Measurements from ENCODE around the gene PLXNB3.

Gene PLXNB3

DNA sequence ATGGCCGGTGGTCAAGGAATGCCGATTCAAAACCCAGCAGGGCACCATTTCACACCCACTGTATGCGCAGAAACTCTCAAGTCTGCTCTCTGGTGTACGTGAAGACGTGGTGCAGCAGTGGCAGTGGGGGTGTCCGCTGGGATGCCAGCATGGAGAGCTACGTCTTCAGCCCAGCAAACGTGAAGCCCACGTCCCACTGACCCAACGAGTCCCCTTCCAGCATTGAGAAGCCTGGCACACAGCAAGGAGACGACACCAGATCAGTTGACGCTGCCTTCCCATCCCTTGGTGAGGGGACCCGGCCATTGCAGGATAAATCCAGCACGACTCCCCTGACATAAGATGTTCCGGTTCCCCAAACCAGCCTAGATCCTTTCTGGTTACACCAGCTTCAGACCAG lies 2.2 kb upstream of the PLXNB3 start:
- DNase-seq (ENCODE audit: low spot score), result no peak

DNA sequence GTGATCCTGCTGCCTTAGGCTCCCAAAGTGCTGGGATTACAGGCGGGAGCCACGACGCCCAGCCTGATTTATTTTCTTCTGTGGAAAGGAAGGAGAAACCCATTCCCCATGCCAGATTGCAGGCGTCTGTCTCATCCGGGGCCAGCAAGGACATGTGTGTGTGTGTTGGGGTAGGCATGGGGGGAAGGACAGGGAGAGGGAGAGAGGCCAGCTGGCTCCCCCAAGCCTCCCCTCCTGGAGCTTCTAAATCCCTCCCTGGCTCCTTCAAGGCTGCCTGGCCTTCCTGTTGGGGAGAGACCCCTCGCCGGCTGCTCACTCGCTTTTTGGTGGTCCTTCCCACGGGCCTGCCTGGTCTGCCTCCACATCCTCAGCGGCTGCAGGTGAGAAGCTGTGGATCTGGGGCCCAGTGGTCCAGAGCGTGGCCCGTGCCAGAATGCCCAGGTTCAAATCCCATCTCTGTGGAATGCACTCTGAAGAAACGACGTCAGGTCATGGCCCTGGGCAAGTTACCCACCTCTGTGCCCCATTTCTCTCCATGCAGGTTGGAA lies 1.3 kb upstream of the PLXNB3 start:
- DNase-seq (ENCODE audit: low spot score), result no peak

DNA sequence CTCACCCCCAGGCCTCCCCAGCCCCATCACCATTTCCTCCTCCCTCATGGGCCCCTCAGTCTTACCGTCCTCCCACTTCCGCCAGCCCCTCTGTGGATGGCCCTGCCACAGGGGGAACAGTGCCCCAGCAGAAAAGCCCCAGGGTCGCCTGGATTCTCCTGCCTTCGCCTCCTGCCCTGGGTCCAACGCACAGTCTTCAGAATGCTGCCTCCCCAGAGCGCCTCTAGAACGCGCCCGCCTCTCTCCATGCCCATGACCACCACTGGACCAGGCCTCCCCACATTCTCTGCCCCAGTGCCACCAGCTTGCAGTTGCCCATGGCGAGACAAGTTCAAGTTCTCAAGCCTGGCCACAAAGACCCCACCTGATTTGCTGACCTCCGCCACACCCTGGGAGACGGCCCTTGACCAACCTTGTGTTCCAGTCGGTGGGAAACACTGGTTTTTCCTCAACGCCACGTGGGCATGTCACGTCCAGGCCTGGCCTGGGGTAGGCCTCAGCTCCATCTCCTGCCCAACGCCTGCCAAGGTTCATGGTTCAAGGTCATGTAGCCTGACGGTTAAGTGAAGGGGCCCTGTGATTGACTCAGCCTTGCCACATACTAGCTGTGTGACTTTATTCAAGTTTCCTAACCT lies 634 bp upstream of the PLXNB3 start:
- DNase-seq (ENCODE audit: low spot score), result no peak

DNA sequence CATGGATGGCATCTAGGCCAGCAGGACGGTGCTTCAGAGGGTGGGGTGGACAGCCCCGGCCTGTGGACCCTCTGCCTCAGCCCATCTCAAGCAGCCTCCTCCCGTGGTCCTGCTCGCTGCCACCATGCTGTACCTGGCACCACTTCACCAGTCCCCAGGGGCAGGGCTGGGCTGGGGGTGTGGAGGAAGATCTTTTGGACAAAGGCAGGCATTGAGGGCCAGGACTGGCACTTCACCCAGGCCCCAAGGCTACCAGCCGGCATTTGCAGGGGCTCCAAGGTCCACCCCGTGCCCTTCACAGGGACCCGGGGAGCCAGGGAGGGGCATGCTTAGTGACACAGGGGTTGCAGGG lies 713 bp downstream of the PLXNB3 start:
- DNase-seq (ENCODE audit: low spot score), result no peak

DNA sequence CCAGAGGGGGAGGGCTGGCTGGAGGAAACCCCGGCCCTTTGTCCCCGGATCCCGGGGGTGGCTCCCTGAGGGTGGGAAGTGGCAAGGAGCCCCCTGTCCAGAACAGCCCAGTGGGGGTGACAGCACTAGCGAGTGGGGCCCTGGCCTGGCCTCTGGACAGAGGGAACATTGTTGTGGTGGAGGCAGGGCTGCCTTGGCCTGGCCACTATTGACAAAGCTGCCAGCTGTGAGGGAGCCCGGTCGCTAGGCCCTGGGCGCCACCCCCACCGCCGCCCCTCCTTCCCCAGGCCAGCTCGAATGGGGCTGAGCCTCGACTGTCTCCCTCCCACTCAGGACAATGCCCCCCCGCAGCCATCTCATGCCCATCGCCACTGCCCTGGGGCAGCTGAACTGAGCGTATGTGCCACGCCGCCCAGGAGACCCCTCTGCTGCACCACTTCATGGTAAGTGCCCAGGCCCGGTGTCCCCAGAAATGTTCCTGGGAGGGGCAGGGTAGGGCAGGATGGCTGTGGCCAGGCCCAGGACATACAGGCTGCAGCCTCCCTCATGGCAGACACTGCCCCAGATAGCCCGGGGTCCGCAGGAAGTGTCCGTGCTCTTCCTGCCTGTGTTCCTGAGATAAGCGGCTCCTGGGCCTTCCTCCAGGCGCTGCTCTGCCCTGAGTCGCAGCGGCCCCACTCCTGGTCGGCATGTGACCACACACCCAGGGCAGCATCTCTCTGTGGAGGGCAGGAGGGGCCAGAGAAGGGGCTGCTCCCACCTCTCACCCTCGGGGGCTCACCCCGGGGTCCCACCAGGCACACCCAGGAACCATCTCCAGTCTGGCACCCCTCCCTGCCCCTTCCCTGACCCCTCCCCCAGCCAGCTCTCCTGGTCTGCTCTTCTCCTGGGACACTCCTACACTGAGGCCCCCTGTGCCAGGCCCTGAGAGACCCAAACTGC lies 1.4 kb downstream of the PLXNB3 start:
- no peak for DNase-seq (ENCODE audit: low spot score)

DNA sequence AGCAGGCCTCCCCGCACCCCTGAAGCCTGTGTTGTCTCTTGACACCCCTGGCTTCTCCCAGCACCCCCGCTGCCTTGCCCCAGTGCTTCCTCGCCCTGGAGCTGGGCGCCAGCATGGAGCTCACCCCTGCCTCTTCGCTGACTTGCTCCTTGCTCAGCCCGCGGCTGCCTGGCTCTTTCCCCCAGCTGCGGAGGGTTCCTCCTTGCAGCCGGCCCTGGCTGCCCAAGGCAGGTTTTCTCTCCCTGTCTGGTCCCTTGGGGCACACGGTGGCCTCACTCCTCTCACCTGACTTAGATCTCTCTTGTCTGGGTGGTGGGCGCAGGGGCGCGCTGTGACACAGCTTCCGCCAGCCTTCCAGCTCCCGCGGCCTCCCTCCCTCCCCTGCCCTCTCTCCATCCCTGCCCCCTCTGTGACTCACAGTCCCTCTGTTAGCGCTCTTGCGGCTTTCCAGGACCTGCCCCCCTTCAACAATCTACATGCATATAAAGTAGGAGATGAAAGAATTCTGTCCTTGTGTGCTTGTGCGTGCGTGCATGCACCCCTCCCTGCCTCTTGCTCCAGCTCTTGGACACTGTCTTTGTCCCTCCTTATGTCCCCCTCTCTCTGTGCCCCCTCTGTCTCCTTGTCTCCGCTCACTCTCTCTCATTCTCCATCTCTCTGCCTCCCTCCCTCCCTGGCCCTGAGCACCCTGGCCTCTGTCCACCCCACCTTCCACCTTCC lies 2.2 kb downstream of the PLXNB3 start:
- DNase-seq (ENCODE audit: low spot score), result peak; percentile 83

DNA sequence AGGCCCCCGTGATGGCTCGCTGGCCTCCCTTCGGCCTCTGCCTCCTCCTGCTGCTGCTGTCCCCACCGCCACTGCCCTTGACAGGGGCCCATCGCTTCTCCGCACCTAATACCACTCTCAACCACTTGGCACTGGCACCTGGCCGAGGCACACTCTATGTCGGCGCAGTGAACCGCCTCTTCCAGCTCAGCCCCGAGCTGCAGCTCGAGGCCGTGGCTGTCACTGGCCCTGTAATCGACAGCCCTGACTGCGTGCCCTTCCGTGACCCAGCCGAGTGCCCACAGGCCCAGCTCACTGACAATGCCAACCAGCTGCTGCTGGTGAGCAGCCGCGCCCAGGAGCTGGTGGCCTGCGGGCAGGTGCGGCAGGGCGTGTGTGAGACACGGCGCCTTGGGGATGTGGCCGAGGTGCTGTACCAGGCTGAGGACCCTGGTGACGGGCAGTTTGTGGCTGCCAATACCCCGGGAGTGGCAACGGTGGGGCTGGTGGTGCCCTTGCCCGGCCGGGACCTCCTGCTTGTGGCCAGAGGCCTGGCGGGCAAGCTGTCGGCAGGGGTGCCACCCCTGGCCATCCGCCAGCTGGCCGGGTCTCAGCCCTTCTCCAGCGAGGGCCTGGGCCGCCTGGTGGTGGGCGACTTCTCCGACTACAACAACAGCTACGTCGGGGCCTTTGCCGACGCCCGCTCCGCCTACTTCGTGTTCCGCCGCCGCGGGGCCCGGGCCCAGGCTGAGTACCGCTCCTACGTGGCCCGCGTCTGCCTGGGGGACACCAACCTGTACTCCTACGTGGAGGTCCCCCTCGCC lies 3.0 kb downstream of the PLXNB3 start:
- DNase-seq (ENCODE audit: low spot score), result no peak

DNA sequence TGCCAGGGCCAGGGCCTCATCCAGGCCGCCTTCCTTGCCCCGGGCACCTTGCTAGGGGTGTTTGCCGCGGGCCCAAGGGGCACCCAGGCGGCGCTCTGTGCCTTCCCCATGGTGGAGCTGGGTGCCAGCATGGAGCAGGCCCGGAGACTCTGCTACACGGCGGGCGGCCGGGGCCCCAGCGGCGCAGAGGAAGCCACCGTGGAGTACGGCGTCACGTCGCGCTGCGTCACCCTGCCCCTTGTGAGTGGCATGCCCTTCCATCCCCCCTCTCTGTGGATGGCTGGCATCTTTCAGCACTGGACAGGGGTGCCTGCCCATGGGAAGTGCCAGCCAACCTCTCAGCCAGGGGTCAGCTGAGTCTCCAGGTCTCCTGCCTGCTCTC lies 3.6 kb downstream of the PLXNB3 start:
- DNase-seq (ENCODE audit: low spot score), result no peak

DNA sequence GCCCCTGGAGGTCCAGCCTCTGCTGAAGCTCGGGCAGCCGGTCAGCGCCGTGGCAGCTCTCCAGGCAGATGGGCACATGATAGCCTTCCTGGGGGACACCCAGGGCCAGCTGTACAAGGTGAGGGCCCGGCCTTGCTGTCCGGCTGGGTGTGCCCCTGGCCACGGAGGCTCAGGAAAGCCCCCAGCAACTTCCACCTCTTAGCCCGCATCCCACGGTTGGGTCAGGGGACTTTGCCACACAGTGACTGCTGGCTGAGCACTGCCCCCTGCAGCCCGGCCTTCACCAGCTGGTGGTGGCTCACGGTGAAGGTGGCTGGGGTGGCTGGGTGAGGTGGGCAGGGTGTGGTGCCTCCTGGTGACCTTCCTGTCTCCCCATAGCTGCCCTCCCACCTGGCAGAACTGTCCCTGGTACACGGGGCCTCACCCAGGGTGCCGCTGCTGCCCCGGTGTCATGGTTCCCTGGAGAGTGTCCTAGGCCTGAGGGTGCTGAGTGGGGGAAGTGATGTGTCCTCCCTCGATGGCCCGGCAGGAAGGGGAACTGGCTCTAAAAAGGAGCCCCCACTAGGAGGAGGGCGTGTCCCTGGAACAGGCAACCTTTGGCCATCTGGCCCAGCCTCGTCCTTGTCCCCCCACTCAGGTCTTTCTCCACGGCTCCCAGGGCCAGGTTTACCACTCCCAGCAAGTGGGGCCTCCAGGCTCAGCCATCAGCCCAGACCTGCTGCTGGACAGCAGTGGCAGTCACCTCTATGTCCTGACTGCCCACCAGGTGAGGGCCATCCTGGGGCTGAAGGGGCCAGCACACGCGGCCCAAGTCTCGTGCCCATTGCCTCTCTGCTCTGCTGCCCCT lies 4.5 kb downstream of the PLXNB3 start:
- no peak for DNase-seq (ENCODE audit: low spot score)

DNA sequence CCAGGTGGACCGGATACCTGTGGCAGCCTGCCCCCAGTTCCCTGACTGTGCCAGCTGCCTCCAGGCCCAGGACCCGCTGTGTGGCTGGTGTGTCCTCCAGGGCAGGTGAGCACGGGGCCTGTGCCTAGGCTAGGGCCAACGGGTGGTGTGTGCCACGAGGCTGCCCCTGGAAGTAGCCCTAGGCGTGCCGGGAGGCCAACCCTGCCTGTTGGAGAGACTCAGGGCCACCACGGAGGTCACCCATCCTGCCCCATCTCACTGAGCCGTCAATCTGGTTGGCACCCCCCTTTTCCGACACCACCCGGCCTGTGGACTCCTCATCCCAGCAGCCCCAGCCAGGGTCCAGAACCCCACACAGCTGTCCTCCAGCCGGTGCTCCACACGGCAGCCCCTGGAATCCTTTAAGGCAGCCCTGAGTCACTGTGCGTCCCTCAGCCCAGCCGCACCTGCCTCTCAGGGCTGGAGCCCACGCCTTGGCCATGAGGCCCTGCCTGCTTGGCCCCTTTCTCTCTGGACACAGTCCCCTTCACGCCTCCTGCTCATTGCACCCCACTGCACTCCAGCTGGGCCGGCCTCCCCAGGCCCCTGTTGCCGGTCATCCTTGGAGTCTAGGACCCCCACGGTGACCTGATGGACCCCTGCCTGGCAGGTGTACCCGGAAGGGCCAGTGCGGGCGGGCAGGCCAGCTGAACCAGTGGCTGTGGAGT lies 5.3 kb downstream of the PLXNB3 start:
- DNase-seq (ENCODE audit: low spot score), result no peak

DNA sequence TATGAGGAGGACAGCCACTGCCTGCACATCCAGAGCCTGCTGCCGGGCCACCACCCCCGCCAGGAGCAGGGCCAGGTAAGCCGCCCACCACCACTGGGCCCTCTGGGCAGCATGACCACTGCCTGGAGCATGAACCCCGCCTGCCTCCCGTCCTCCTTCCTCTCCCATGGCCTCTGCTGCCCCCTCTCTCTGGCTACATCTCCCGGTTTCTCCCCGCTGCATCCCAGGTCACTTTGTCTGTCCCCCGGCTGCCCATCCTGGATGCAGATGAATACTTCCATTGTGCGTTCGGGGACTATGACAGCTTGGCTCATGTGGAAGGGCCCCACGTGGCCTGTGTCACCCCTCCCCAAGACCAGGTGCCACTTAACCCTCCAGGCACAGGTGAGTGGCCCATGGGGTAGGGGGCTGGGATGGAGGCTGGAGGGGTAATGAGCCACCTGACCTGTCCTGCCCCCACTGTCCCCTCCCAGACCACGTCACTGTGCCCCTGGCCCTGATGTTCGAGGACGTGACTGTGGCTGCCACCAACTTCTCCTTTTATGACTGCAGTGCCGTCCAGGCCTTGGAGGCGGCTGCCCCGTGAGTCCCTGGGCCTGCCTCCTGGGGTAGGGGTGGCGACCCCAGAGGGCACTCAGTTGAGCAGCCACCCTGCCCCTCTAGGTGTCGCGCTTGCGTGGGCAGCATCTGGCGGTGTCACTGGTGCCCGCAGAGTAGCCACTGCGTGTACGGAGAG lies 6.0 kb downstream of the PLXNB3 start:
- DNase-seq (ENCODE audit: low spot score), result no peak

DNA sequence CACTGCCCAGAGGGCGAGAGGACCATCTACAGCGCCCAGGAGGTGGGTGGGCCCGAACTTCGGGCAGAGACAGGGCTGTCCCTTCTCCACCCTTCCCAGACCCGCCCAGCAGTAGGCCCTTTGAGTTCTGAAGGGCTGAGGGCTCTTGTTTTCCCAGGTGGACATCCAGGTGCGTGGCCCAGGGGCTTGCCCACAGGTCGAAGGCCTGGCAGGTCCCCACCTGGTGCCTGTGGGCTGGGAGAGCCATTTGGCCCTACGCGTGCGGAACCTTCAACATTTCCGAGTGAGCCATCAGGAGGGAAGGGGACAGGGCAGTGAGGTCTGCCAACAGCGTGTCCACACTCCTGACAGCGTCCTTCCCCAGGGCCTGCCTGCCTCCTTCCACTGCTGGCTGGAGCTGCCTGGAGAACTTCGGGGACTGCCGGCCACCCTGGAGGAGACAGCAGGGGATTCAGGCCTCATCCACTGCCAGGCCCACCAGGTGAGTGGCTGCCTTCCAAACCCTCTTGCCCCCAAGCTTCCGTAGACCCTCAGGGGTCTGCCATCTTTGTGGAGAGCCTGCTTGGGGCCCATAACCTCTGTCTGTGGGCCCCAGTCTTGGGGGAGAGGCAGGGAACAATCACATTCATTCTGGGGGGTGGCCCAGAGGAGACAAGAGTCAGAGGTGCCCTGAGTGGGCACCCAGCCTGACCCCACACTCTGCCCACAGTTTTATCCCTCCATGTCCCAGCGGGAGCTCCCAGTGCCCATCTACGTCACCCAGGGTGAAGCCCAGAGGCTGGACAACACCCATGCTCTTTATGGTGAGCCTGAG lies 6.8 kb downstream of the PLXNB3 start:
- DNase-seq (ENCODE audit: low spot score), result no peak

DNA sequence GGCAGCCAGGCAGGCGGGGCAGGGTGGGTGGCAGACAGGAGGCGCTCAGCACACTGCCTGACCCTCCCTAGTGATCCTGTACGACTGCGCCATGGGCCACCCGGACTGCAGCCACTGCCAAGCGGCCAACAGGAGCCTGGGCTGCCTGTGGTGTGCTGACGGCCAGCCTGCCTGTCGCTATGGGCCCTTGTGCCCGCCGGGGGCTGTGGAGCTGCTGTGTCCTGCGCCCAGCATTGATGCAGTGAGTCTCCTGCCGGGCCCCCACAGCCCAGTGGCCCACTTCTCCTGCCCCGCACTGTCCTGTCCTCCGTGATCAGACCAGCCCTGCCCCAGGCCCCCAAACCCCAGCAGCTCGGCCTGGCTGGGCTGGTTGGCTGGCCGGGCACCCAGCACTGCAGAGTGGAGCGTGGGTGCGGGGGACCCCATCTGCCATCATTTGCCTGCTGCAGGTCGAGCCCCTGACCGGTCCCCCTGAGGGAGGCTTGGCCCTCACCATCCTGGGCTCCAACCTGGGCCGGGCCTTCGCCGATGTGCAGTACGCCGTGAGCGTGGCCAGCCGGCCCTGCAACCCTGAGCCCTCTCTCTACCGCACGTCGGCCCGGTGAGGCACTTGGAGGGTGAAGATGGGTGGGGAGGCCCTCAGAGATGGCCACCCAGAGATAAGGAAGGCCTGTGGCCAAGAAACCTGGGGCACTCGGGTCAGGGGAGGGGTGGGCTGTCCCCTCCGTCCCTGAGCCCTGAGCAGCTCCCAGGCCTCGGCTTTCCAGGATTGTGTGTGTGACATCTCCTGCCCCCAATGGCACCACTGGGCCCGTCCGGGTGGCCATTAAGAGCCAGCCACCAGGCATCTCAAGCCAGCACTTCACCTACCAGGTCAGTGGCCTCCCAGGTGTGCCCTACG lies 7.6 kb downstream of the PLXNB3 start:
- DNase-seq (ENCODE audit: low spot score), result no peak

DNA sequence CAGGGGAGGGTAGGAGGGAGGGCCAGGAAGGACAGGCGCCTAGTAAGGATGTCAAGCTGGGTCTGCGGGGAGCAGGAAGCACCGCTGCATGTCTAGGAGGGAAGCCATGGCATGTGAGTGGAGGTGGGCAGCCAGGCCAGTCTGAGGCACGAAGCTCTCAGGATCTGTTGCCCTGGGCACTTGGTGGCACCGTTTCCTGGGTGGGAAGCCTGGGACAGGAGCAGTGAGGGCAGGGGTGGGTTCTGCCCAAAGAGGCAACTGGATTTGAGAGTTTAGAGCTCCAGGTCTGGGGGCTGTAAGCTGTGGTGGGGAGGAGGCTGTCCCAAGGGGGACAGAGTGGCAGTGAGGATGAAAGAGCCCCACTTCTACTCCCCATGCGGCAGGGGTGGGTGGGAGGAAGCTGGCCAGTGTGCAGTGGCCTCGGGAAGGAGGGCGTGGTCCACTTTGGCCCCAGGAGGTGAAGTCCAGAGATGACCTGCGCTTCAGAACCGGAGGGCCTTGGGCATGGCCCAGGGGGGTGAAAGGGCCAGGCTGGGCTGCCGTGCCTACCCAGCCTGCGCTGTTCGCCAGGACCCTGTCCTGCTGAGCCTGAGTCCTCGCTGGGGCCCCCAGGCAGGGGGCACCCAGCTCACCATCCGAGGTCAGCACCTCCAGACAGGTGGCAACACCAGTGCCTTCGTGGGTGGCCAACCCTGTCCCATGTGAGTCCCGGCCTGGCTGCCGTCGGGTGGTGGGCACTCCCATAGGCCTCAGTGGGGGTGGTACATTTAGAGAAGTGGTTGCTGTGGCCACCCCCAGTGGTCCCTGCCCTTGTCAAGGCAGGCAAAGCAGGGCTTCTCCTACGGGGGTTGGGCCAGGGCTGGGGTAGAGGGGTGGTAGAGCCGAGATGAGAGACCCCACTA lies 8.5 kb downstream of the PLXNB3 start:
- DNase-seq (ENCODE audit: low spot score), result no peak

DNA sequence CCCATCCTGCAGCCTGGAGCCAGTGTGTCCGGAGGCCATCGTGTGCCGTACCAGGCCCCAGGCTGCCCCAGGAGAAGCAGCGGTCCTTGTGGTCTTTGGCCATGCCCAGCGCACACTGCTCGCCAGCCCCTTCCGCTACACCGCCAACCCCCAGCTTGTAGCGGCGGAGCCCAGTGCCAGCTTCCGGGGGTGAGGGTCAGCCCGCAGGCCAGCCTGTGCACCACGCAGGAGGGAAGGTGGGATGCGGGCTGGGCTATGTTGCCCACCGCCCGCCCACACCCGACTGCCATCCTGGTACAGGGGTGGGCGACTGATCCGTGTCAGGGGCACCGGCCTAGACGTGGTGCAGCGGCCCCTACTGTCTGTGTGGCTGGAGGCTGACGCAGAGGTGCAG lies 9.2 kb downstream of the PLXNB3 start:
- no peak for DNase-seq (ENCODE audit: low spot score)

DNA sequence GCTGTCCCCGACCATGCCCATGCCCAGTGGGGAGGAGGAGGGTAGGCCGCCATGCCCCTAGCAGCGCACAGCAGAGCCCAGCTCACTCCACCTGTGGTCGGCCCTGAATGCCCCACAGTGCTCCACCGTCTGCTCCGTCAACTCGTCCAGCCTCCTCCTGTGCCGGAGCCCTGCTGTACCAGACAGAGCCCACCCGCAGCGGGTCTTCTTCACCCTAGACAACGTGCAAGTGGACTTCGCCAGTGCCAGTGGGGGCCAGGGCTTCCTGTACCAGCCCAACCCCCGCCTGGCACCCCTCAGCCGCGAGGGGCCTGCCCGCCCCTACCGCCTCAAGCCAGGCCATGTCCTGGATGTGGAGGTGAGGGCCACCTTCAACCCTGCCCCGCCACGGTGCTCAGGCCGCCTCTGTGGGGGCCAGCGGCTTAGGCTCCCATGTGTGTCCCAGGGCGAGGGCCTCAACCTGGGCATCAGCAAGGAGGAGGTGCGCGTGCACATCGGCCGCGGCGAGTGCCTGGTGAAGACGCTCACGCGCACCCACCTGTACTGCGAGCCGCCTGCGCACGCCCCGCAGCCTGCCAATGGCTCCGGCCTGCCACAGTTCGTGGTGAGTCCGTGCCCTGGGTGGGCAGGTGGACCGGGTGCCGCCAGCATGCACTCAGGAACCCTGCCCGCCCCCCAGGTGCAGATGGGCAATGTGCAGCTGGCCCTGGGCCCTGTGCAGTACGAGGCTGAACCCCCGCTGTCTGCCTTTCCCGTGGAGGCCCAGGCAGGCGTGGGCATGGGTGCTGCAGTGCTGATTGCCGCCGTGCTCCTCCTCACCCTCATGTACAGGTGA lies 9.9 kb downstream of the PLXNB3 start:
- no peak for DNase-seq (ENCODE audit: low spot score)

Measured in GM03348 (cell line).